Measurements from ENCODE around the gene ABLIM1.

Gene ABLIM1

DNA sequence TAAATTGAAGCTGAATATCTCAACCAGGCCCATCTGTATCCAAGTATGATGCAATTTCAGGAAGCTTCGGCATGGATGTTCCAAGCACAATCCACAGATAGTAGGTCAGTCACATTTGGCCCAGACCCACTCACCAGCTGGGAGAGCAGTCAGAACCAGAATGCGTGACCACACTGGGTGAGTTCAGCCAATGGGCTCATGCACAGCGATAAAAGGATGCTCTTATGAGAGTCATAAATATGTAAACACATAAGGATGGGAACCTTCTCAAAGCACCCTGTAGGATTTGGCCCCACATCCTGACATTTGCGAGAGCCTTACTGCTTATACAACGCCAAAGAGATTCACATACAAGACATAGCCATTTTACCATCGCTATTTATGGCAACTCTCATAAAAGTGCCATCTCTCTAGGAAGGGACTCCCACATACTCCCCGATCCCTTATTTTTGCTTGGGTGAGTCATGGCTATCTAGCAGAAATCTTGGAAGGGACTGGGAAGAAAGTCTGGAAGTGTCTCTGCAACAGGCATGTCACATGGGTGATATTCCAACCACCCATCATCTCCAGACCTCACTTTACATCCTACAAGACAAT, 256.8 kb downstream of the ABLIM1 start:
- DNase-seq, result no peak

DNA sequence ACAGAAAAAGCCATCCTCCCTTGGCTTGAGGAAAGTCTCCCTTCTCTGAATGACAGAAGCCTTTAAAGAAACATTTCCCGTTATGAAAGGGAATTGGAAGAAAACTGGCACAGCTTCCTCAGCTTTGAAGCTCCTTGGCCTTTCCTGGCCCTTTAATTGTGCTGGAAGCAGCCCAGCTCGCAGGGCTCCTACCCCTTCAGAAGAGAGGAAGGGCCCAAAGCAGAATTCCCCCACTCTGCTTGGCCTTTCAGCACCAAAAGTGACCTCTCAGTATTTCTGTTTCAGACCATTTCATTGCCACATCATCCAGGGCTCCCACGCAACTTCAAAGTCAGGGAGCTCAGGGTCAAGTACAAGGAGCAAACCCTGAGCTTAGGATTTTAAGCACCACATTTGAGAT, 258.0 kb downstream of the ABLIM1 start:
- DNase-seq, result no peak

DNA sequence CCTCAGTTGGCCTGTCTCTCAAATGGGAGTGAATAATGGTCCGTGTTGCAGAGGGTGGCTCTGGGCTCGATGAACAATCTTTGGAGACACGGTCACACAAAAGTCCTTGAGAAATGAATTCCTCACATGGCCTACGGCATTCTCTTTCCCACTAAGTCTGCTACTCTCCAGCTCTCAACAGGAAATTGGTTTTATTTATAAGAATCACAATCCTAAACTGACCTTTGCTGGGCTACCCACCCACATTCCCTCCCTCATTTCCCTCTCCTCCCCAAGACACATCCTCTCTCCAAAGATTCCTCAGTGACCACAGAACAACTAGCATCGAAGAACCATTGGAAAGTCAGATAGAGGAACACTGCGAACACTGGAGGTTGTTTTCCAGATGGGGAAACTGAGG, 258.5 kb downstream of the ABLIM1 start:
- no peak for DNase-seq

DNA sequence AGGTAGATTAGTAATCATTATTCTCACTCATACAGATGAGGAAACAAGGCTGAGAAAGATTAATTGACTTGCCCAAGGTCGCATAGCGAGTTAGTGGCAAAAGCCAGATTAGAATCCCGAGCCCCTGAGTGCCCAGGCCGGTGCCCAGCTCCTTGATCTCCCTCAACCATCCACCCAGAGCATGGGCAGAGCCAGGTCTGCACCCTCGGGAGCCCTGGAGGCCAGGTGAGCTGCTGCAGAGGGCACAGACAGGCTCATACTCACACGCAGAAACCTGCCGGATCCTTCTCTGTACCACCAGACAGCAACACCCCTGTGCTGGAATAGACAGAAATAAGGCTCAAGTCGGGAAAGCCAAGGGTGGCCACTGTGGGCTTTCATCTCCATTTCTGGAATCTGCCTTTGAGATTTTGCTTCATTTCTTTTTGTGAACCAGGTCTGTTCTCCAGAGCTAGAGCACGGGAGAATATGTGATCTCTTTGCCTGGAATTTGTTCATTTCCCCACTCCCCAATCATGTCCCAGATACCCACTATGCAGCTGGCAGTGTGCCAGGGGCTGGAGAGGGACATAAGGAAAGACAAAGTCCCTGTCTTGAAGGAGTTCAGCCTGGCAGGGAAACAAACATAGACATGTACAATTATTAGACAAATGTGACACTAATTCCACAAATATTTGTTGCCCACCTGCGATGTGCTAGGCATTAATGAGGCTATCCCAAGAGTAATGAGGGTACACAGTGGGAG, 259.3 kb downstream of the ABLIM1 start:
- no peak for DNase-seq

DNA sequence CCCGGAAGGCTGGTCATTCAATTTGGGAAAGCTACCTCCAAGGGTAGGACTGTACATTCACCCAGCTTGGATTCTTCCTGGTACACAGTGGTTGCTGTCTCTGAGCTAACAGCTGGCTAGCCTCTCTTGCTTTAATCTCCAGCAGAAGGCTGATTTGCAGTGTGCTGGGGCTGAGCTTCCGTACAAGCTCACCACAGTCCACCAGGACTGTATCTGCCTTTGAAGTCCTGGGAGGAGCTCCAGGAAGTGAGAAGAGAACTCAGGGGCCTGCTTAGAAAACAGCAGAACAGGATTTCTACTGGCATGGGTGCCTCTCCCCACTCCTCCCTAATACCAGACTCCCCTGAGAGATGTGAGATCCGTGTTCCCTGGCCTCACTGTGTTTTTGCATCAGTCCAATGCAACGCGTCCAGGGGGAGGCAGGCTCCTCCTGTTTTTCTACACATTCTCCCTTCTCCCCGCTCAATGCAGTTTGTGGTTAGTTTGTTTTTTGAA, 260.4 kb downstream of the ABLIM1 start:
- no peak for DNase-seq

DNA sequence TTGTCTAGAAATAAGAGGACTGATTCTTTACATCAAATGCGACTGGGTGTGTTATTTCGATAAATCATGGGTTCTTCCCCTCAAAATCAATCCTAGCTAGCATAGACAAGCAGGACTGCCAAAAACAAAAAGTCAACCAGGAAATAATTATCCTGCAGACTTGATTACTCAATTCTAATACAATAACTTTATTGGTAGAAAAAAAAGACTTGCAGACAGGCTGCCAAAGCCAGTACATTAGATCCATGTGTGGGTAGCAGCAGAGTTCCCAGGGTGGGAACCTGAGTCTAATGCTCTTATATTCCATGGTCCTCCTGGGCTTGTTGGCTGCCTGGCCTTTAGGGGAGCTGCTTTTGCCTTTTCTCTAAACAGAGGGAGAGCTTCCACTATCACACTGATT, 261.6 kb downstream of the ABLIM1 start:
- DNase-seq, result no peak

DNA sequence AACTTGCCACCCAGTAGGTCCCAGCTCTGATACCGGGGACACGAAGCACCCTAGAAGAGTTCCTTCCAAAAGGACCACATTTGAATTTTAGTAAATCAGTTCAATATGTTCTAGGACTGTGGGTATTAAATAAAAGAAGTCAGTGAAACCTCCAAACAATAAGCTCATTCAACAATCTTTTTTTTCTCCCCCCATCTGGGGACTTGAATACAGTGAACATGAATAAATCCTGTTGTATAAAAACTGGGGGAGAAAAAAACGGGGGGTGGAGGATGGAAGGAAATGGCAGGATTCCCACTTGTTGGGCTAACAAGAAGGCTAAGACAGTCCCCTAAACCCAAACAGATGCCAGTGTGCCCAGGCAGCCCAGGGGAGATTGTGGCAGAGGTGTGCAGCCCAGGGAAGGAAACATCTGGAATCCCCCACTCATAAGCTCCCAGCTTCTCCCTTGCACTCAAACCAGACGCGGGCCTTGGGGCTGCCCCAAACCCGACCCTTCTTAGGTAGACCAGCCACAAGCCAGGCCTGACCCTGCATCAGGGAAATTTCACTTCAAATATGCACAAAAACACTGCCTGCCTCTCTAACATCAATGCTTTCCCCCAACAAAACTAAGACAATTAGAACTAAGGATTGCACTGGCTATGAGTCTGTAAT, 262.6 kb downstream of the ABLIM1 start:
- DNase-seq, result no peak

DNA sequence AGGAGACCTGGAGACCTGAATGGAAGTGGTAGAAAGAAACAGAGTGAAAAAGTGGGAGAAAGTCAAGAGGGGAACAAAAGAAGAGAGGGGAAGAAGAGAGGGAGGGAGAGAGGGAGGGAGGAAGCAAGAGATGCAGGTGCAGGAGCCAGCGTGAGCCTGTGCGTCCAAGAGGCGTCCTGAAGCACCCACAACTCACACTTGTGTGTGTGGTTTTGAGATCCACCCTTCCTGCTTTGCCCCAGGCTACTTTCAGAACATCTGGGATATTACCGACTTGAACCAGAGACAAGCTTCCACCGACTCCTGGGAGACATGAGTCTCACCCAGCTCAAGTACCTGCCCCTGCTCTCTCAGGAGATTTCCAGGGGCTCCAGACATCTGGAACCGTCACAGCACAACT, 263.5 kb downstream of the ABLIM1 start:
- DNase-seq, result no peak

DNA sequence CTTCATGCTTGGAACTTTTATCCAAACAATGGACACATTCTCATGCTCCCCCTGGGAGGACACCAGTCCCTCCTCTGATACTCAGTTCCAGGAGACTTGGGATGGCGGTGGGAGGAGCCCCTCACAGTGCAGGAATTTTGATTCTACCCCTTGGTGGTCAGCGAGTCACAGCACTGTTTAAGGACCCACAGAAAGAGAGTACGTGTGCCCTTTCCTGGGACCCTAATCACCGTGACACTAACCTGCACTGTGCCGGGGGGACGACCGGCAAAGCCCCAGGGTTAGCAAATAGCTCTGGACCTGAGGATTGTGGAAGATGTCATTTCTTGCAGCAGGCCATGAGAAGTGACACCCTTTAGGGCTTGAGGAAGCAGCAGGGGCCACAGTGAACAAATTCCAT, 264.2 kb downstream of the ABLIM1 start:
- no peak for DNase-seq

DNA sequence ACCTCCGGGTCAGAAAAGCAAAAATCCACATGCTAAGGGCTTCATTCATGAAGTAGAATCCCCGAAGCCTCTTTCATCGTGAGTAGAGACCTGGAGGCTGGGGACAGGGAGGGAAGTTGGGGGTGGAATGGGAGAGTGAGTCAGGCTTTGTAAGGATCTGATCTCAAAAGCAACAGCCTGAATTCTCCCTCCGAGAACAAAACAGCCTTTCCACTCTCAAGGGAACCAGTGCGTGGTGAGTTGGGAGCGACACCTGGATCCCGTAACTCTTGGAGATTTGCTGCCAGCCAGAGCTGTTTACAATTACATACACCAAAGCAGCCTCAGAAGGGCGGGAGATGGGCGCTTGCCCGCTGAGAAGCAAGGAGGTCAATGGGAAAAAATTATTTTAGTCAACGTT, 264.6 kb downstream of the ABLIM1 start:
- no peak for DNase-seq

DNA sequence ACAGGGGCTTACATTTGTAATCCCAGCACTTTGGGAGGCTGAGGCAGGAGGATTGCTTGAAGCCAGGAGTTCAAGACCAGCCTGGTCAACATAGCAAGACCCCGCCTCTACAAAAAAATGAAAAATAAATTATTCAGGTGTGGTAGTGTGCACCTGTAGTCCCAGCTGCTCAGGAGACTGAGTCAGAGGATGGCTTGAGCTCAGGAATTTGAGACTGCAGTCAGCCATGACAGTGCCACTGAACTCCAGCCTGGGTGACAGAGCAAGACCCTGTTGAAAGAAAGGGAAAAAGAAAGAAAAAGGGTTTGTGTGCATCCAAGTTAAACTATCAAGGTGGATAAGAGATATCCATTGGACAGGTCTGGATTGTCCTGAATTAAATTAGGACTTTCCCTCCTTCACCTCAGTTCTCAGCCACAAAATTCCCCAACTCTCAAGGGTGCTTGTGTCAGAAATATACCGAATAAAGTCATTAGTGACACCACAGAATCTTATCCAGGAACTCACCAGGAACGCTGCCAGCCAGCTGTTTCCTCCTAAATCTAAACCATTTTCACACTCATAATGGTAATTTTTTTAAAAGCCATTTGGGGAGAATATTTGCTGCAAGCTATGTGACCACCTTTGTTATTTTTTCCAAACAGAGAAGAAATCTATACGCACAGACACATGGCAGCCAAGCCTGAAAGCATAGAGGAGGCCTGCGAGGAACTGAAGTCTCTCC, 265.8 kb downstream of the ABLIM1 start:
- no peak for DNase-seq

DNA sequence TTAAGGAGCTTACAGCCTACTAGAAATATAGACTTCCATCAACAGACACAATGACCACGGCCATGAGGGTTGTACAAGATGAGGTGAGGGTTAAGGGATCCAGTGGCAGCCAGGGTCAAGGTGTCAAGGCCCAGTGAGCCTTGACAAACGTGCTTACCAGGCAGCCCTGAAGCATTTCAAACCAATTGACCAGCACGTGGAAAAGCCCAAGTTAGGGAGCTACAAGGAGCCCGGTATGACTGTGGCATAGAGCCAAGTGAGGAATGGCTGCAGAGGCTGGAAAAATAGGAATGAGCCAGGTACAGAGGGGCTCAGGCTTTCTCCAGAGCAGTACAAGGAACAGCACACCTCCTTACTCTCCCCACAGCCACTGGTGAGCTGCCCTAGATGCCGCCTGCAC, 266.5 kb downstream of the ABLIM1 start:
- DNase-seq, result no peak

DNA sequence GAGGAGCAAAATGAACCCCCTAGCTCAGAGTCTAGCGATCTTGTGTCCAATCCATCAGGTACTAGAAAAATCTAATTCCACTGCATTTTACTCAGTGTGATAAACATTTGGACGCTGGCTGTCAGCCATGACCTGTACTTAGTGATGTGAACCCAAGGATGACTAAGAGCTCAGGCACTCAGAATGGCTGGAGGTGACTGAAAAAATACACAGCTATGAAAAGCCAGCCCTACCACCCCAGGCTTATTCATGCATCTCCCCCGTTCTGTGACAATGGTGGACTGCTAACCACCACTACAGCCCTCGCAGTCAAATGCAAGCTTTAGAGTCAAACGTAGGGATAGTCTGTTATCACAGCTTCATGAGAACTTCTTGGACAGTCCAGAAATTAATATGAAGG, 268.6 kb downstream of the ABLIM1 start:
- no peak for DNase-seq

DNA sequence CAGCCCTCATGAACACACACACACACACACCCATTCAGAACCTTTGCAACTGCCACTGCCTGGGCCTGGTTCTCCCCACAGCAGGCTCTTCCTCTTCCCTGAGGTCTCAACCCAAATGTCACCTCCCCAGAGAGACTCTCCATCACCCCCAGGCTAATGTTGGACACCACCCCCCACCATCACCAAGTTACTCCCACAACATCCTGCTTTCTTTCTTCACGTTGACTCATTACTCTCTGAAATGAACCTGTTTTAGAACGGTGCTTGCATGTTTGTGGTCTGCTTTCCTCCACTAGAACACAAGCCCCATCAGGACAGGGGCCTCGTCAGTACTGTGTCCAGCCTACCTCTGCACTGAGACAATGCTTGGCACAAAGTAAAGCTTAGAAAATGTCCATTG, 269.8 kb downstream of the ABLIM1 start:
- DNase-seq, result no peak

DNA sequence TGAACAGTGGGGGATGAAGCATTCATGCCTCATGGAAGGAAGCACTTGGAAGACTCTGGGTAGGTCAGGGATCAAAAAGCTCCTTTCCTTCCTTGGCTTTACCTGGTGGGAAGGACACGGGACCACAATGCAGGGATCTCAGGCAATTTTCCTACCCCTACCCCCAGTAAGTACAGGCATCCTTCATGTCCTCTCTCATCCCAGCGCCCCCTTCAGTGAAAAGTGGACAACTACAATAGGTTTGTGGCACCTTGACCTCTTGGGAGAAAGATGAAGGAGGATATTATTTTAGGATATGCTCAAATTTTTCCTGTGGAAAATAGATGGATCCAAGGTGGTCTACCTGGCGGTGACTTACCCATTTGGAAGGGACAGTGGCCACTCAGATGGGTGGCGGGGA, 270.3 kb downstream of the ABLIM1 start:
- DNase-seq, result no peak

DNA sequence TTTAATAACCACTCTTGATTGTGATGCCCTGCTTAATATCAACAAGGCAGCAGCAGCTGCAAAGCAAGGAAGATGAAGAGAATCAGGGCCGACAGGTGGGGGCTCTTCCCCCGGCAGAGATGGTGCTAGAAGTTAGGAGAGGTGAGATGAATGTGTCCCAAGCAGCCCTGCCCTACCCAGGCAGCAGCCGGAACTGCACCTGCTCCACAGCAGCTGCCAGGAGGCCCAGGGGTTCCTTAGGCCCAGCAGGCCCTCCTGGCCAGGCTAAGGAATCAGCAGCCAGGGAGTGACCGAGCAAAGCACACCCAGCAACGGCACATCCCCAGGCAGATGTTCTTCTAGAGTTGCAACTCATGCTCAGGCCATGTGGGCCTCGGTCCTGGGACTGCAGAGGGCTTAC, 271.6 kb downstream of the ABLIM1 start:
- DNase-seq, result no peak

DNA sequence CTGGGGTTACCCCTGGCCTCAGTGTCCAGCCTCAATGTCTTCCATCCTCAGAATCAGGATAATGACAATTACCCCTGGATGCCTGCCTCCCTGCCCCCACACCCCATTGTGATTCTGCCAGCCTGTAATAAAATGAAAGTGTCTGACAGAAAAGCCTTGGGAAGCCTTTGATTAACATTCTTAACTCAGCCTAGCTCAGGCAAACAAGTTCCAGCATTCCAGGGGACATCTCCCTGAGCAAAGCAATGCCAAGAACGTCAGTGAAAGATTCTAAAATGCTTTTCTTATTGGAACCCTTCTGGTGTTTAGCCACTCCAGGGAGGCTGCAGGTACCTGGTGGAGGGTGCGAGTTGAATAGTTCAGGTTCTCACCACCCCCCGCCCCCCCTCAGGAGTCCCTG, 272.5 kb downstream of the ABLIM1 start:
- no peak for DNase-seq

DNA sequence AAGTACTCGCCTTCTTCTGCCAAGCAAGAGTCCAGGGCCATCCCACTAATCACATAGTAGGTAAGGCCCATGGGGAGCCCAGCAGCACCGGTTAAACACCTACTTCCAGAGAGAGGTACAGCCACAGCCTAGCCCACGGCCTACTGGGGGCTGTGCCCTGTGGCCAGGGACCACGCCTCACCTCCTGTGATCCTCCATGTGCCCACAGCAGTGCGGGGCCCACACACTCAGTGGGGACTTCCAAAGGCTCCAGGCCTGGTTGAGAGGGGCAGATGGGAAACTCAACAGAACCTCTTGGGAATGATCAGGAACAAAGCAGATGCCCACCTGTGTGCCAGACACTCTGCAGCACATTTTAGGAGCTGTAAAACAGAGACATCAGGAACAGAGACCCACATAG, 273.5 kb downstream of the ABLIM1 start:
- no peak for DNase-seq

DNA sequence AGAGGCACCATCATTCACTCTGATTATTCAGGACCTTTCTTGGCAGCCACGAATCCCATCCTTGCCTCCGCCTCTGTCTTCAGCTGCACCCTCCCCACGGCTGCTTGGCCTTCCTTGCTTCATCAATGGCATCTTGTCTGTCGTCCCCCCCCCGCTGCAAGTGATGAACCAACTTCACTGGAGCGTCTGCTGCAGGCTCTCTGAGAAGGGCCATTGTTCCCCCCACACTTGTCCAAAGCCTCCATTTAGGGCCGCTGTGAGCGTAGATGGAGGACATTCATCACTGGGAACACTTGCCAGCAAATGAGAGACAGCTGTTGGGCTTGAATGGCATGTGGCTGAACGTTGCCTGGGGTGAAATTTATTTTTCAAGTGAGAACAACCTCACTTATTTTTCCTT, 273.9 kb downstream of the ABLIM1 start:
- no peak for DNase-seq
